RKO (cell line): ENCODE data around the gene LPP.

Experiments
- DNase-seq: peaks from one replicate; pipeline ENCODE4 v3.0.0-alpha.2; 2016; ENCODE audit warnings: low spot score

The LPP gene

DNA sequence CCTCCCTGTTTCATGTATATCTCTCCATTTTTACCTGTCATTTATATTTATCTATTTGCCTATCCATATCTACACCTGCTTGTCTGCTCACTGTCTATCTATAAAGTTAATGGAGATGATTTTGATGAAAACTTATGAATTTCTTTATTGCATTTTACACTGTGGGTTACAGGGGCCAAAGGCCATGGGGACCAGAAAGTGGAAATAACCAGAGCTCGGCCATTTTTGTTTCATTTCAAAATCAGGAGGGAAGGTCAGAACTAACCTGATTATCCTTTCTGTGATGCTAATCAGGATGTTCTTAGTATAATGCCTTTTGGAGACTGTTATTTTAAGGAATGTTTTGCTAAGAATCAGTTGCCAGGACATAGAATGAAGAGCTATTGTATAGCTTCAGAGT is 147.2 kb downstream of the LPP start:
- no peak for DNase-seq

DNA sequence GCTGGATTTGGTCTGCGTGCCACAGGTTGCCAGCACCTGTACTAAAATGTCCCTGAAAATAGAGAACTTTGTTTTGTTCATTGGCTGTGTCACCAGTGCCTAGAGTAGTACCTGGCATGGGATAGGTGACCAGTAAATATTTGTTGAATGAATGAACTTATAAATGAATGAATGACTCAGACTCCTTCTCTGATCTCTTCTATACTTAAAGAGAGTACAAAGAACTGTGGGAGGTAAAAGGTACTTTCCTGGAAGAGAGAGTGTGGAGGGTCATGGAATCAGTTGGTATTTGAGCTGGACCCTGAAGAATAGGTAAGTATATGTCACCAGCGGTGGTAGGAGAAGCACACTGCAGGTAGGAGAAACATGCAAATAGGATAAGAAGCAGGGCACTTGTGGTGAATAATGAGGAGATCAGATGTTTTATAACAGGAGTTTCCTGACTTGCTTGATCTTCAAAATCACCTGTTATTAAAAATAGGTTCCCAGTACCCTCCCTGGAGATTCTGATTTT is 149.4 kb downstream of the LPP start:
- DNase-seq = no peak

DNA sequence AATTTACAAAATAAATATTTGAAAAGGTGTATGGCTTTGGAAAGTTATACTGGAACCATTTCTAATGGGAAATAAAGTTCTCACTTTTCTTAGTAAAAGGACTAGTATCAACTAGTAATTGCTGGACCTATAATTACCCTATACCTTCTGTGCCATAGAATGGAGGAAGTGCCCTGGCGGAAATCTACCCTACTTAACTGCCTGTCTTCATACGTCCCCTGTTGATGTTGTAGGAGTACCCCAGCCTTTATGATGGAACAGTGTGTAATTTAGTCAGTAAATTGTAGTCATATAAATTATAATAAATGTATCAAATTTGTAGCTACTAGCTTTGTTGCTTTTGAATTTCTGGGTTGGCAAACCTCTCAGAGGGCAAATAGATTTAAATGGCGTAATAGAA is 149.9 kb downstream of the LPP start:
- no peak for DNase-seq

DNA sequence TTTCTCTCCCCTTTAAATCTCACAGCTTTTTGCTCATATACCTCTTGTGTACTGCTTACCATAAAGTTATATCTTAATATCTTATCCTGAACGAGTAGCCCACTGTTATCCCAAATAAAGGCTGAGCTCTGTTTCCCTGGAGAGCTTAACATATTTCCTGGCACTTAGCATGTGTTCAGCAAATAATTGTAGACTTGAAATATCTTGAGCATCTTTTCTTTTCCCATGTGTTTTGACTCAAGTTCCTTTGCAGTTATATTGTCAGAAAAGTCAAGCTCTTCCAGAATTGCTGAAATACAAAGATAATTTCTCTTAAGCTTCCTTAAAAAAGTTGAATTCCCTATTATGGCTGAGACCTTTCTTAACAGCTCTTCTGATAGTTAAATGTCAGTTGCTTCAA is 150.5 kb downstream of the LPP start:
- no peak for DNase-seq

DNA sequence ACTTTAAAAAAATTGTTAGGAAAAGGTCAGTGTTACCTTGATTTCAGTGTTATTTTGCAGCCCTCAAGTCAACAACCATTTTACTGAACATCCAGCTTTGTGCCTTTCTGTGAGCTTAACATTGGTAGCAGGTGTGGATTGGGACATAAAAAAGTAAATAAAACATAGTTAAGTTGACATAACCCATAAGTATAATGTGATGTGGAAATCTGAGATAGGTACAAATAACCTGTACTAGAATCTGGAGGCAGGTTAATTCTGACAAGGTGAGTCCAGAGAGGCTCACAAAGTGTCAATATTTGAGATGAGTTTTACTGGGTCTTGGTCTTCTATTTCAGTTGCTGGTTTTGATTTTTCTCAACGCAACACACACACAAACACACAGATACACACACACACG is 151.3 kb downstream of the LPP start:
- DNase-seq = no peak

DNA sequence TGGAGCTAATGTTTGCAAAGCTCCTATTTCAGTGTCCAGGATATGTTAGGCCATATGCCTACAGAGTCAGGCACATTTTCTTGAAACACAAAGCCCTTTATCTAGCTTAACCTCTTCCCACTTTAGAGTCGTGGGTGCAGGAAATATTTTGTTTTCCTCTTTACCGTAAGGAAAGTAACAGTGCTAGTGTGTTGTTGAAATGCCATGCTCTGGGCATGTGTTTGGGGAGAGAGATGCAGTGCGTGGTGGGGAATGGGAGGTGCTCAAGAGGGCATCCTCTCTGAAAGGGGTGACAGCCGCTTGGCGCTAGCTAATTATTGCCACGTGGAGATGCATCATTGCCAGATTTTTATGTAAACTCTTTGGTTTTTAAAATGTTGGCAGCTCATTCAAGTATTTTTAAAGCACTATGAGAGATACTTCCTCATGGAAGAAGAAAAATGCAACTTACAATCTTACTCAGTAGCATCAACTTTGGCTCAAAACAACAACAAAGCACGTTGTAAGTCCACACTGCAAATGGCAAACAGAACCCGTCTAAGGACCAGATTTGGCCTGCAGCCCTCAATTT is 152.6 kb downstream of the LPP start:
- DNase-seq = no peak

DNA sequence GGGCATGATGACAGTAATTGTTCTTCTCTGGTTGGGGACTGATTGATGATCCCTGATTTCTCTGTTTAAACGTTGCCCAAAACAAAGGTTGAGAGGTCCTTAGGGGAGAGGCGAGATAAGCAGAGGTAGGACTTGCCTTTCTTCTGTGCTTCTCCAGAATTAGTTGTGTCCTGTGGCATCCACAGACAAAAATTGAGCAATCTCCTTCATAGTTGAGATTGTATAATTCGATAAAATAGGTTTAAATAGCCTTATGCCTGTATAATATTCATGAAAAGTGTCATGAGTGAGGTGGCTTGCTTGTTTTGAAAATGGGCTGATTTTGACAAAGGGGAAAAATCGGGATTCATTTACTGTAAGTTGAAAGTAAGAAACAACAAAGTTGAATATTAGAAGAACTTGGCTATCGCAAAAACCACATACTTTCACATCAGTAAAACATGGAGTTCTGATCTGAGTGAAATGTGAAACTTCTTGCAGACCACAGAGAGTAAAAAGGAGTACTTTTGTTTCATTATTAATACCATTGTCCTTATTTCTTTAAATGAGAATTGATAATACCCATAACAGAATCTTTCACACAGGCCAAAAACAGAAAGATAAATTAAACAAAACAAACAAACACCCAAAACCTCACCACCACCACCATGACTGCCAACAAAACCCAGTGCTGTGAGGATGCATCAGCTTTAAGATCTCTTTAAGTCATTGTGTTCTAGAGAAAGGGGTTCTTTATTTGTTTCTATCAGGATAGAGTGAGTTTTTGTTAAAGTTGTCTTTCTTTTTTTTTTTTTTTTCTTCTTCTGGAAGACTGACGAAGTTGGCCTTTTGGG is 155.7 kb downstream of the LPP start:
- DNase-seq = no peak

DNA sequence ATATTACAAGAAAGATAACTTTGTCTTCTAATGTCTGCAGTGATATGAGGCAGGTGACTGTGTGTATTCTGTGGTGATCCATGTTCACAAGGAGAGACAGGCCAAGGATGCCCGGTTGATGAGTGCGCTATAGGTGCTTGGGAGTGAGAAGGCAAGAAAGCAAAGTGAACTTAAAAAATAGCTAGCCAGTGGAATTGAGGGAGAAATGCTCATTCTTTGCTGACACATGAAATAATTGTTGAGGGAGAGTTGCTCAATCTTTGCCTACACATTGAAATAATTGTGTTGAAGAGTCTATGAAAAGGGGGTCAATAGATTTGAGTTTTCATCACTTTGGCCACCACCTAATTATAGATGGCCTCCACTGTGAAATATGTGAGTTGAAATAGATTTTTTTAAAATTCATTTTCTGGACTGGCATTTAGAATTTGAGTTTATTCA is 156.3 kb downstream of the LPP start:
- DNase-seq = no peak

DNA sequence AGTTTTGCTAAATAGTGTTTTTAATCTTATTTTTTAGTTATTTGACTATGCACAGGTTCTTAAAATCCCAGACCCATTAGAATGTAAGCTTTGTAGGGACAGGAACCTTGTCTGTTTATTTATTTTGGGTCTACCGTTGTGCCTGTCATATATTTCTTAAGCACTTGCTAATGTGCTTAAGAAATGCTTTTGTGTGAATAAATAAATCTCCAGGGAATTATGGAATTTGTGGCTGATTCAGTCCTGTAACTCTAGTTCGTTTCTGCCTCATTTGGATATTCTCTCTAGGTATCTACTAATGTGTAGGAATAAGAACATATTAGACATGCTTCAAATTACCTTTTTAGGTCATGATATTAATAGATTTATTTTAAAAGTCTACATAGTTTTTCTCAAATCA is 161.6 kb downstream of the LPP start:
- DNase-seq = no peak

DNA sequence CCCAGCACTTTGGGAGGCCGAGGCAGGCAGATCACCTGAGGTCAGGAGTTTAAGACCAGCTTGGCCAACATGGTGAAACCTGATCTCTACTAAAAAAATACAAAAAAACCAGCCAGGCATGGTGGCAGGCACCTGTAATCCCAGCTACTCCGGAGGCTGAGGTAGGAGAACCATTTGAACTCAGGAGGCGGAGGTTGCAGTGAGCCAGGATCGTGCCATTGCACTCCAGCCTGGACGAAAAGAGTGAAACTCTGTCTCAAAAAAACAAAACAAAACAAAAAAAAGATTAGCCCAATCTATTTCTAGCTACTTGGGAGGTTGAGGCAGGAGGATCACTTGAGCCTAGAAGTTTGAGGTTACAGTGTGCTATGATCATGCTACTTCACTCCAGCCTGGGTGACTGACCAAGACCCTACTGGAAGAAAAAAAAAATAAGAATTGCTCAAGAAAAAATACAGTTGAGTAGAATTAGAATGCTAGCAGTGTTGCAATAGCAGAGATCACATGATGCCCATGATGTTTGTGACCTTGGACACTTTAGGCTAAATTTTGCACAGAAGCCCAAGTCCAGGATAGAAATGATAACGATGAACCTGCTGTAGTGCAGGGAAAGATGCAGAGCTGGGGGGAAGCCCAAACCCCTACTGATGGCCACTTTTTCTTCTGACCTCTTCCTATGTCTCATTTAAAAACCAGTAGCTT is 162.2 kb downstream of the LPP start:
- DNase-seq = no peak

DNA sequence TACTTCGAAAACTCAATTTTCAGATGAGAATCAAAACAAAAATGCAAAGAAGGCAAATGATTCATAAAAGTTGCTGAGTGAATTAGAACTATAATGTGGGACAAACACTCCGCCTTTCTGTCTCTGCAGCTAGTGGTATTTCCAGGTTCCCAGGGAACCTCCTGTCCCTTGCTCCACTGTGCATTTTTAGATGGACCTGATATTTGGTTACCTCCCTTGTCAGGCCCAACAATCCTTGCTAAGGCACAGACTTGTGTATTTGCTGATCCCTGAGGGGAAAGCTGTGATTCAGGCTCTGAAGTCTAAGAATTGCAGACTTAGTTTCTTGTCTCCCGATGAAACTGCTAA is 162.7 kb downstream of the LPP start:
- no peak for DNase-seq

DNA sequence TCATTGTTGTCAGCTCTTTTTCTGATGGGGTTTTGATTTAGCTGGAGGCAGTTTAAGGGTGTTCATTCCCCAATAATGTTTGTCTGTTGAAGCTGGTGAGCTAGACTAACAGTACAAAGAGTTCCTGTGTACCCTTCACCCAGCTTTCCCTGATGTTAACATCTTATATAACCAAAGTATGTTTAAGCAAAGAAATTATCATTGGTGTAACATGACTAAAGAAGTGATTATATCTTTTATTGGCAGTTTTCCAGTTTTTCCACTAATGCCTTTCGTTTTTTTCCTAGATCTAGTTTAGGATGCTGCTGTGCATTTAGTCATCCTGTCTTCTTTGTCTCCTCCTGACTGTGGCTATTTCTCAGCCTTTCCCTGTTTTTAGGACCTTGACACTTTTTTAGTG is 165.6 kb downstream of the LPP start:
- peak; percentile 7 for DNase-seq

DNA sequence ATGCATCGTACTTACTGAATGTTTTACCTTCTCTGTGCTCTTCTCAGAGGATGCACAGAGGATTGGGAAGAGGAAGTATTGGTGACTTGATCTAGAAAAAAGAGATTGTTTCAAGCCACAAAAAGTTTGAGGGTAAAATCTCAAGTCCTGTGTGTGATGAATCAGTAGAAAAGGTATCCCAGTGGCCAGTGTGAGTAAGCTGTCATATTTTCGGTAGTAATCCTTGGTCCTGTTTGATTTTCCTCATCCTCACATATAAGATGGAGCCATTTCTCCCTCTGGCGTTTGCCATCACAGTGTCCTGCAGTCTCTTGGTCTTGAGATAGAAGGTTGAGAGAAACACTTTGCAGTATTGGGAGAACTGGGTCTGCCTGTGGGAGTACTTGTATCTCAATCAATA is 166.8 kb downstream of the LPP start:
- DNase-seq = no peak

DNA sequence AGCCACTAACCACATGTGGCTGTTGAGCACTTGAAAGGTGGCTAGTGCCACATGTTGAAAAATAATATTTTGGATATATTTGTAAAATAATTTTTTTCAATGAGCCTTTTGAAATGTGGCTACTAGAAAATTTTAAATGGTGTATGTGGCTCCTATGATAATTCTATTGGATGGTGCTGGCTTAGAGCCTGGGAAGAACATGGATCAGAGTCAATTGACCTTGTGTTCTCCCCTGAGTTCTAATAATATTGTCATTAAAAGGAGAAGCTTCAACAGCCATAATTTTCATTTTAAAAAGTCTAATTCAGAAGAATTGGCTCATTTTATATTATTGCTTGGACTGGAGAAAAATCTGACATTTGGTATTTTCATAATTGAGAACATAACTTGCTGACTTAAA is 167.3 kb downstream of the LPP start:
- no peak for DNase-seq

DNA sequence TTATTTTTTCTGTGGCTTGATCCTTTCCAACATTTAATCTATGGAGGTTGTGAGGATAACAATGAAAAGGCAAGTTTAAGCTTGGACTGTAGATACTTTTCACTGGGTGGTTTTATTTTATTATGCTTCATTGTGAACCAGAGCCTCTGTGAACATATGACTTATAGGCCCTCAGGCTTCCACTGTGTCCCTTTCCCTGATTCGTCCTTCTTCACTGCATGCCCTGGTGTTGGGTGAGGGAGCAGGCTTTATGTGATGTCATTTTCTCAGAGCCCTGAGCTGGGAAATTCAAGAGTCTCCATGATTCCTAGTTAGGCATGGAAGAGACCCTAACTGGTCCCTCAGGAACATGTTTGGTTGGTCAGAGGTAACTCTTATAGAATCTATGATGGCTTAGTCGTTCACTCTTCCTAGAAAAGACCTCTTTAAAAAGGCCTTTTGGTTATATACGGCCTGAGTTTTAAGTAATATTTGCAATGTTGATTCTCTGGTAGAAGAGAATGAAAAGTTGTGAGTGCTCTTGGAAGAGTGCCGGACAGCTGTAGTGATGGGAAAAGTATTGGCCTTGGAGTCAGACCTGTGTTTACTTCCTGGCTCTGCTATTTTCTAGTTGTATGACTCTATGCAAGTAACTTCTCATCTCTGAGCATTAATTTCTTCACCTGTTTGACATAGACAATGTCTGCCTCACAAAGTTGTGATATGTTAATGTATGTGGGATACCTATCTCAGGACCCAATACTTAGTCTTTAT is 168.4 kb downstream of the LPP start:
- DNase-seq = no peak

DNA sequence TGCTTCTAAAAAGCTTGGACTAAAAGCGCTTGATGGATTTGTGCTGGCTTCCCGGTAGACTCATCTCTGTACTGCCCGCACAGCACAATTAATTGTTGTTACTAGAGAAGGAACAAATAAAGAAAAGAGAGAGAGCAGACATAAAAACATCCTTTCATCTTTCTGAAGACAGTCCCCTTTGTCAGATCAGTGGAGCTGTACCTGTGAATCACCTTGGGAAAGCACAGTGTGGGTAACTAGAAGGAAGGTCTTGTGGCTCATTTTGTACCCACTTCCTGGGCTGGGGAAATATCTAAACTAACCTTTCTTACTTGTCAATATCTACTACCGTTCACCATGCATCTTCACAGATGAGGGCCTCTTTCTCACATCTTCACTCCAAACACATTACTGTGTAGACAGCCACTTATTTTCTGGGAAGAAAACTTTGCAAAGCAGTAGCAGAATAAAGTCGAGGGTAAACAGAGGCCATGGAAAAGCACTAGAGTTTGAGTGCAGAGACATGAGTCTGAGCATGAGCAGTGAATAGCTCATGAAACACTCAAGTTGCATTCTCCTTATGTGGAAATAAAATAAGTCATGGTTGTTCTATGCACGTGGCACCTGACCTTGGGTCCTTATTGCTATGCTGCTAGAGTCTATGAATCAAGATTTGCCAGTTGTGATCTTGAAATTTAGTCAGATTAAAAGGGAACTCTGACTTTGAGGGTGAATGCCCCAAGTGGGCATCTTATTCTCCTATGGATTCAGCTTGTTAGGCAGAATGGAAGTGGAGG is 169.3 kb downstream of the LPP start:
- DNase-seq = no peak

DNA sequence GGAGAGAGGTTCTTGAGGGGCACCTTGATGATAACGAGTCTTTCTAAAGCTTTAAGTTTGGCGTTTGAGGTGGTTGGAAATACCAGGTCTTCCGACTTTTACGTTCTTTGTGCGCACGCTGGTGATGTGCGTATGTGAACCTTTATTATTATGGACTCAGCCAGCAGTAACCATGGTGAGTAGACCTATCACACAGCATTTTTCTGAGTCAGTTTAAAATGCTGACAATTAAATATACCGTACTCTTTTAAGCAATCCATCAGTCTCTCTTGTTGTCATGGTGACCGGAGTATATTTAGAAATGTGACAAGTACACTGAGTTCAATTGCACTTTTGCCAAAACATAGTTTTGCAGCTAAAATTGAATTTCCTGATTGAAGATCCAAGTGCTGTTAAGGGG is 172.2 kb downstream of the LPP start:
- DNase-seq = no peak

DNA sequence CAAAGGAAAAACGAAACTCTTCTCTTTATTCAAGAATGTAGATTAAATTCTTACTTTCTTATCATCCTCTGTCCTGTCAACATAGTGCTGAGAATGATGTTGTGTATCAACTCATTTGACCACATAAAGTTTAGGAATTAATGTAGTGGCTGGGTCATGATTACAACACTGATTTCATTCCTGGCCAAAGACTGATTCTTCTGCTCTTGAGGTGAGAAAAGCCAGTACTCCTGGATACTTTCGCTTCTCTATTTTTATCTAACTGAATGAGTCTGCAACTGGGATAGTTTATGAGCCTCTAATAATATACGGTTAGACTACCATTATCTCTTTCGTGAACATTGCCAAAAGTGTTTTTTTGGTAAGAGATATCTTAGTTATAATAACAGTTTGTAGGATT is 173.0 kb downstream of the LPP start:
- DNase-seq = no peak

DNA sequence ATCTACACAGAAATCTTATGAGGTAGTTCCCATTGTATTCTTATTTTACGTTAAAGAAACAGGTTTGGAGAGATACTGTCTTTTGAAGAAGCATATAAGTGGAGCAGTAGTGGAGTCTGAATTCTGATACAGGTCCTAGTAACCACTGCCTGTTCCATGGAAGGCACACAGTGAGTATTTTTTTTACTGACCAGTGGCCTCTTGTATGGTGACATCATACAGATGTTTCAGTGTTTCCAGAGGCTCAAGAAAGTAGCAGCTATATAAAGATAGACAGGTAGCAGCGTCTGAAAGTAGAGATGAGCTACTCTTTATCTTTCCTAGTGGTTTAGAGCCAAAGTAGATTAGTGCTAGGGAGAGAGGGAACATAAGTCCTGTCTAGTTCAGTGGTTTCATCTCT is 173.5 kb downstream of the LPP start:
- no peak for DNase-seq

DNA sequence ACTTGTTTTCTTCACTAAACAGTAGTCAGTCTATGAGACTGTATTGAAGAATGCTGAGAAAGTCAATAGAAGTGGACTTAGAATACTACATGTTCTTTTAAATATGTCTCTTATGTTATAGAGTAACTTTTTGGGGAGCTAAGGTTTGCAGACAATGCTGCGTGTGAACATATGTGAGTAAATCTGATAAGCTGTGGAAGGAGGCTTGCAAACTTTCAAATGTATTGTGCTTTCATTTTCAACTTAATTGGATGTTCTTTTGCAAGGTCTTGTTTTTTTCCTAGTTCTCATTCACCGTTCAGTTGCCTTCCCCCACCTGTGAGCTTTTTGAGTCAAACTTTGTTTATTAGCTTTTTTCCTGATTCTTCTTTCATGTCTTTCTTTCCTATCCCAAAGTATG is 176.2 kb downstream of the LPP start:
- DNase-seq = no peak

DNA sequence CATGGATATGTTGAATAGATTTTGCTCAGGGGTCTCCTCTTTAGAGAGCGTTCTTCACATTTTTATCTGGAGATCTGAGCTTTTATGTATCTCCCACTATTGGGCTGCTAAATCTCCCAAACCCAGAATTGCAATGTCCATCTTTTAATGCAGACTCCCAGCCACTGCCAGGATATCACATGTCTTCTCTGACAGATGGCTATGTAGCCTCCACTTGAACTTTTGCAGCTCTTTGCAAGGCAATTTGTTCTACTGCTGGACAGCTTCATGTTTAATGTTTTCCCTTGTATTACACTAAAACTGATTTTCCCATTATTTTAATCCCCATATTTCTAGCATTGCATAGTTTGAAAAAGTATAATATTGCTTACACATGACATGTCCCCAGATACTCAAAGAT is 177.2 kb downstream of the LPP start:
- DNase-seq = no peak

DNA sequence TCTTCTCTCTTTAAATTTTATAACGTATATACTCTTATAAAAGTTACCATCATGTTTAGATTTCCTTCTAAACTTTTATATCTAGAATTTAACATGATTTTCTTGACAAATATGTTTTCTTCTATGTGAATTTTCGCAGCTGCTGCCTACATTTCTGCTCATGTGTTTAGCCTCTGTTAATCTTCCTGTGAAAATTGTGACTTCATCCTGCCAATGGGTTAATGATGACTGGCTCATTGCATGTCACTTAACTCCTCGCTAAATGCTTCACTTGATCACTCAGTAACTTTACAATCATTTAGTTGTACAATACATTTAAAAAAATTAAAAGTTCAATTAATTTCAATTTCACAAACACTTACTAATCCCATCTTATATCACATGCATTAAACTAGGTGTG is 178.1 kb downstream of the LPP start:
- DNase-seq = no peak
